ENCODE measurements around the gene LAD1. TPM values are rescaled to one million over a fixed set of nuclear protein-coding genes. Genes with fewer than 3 reads are reported as not detected.

Gene LAD1
- total and polyA plus RNA-seq, 2 of the 13 experiments (the other 11 are each of a cell fraction or from before 2014, with no cell fraction given): 10.8 to 65.6 TPM

GRCh38 chr1:201396861-201397464, 2.2 kb downstream of the LAD1 start (continued):
- TF ChIP-seq ZNF275 (CRISPR knock-in tag; IDR thresholded peaks at IDR 0.05; ENCODE audit: borderline replicate concordance): 0 out of 2 replicates have a peak, but pooled peaks have one; percentile 20
- TF ChIP-seq ZNF350 (CRISPR knock-in tag; IDR thresholded peaks at IDR 0.05; ENCODE audit: borderline replicate concordance, low read depth): peak; percentile 75; the same call in 1 of the 2 replicates
- TF ChIP-seq ARID3A (IDR thresholded peaks at IDR 0.05; ENCODE audit: low read depth, low read length): no peak
- TF ChIP-seq ZNF644 (CRISPR knock-in tag; IDR thresholded peaks at IDR 0.05; ENCODE audit: low read depth): peak; percentile 40; the same call in 1 of the 2 replicates
- TF ChIP-seq HMG20A (CRISPR knock-in tag; IDR thresholded peaks at IDR 0.05; ENCODE audit: borderline replicate concordance): 0 out of 2 replicates have a peak, but pooled peaks have one; percentile 30
- no peak for TF ChIP-seq ZNF710 (CRISPR knock-in tag; IDR thresholded peaks at IDR 0.05; ENCODE audit: borderline replicate concordance)
- TF ChIP-seq ZNF512 (CRISPR knock-in tag; IDR thresholded peaks at IDR 0.05): no peak
- peak; percentile 48; the same call in 1 of the 2 replicates for TF ChIP-seq ZNF572 (CRISPR knock-in tag; IDR thresholded peaks at IDR 0.05)
- no peak for TF ChIP-seq CSRNP1 (CRISPR knock-in tag; IDR thresholded peaks at IDR 0.05)
- TF ChIP-seq NFIC (IDR thresholded peaks at IDR 0.05; ENCODE audit: low read length): no peak
- no peak for TF ChIP-seq ZNF720 (CRISPR knock-in tag; IDR thresholded peaks at IDR 0.05)
- no peak; the same call in 1 of the 2 replicates for TF ChIP-seq ZBTB26 (CRISPR knock-in tag; IDR thresholded peaks at IDR 0.05; ENCODE audit: borderline replicate concordance)
- TF ChIP-seq HBP1 (CRISPR knock-in tag; IDR thresholded peaks at IDR 0.05; ENCODE audit: low read depth): no peak
- no peak for TF ChIP-seq NCOA5 (CRISPR knock-in tag; IDR thresholded peaks at IDR 0.05)
- no peak for TF ChIP-seq SMARCE1 (IDR thresholded peaks at IDR 0.05; ENCODE audit: borderline replicate concordance)
- peak; percentile 41 for TF ChIP-seq PHF5A (CRISPR knock-in tag; IDR thresholded peaks at IDR 0.05; ENCODE audit: low read depth, unreplicated experiment)
- TF ChIP-seq FIP1L1 (IDR thresholded peaks at IDR 0.05; ENCODE audit: borderline replicate concordance, insufficient read depth, low read depth, low read length): no peak

All from HepG2 (cell line).